Liver (tissue), 9 donors: ENCODE measurements around the gene EFCAB11. TPM values are rescaled to one million over a fixed set of nuclear protein-coding genes. Genes with fewer than 3 reads are reported as not detected.
A peak's percentile ranks its signal among the peaks of the same experiment; 100 is the strongest.

ENCODE experiments used
- DNase-seq: peaks from one replicate; pipeline ENCODE4 v3.0.0-alpha.2; 2017; ENCODE audit warnings: low spot score
- H3K27ac ChIP-seq, 2 donors: one replicate each; pipeline ENCODE4 v1.7.0; 2013; ENCODE audit warnings: inconsistent platforms in 2 of 2, low read length in 2 of 2, control low read depth in 1 of 2, low read depth in 1 of 2, mild to moderate bottlenecking in 1 of 2
- H3K27me3 ChIP-seq, 4 donors: one replicate each; pipeline versions ENCODE4 v1.6.1 to v1.7.0; 2013; ENCODE audit warnings: low read length in 3 of 4, inconsistent platforms in 1 of 4, mild to moderate bottlenecking in 1 of 4, moderate library complexity in 1 of 4; ENCODE audit not compliant: control insufficient read depth in 4 of 4, insufficient read depth in 4 of 4
- H3K36me3 ChIP-seq, 4 donors: one replicate each; pipeline versions ENCODE4 v1.6.1 to v1.7.0; 2013; ENCODE audit warnings: low read length in 3 of 4, mild to moderate bottlenecking in 3 of 4, low read depth in 1 of 4, moderate library complexity in 1 of 4; ENCODE audit not compliant: control insufficient read depth in 4 of 4, insufficient read depth in 3 of 4
- H3K4me1 ChIP-seq, 4 donors: one replicate each; pipeline versions ENCODE4 v1.6.1 to v1.7.0; 2013; ENCODE audit warnings: low read length in 3 of 4, mild to moderate bottlenecking in 3 of 4, moderate library complexity in 1 of 4; ENCODE audit not compliant: control insufficient read depth in 4 of 4, insufficient read depth in 4 of 4
- H3K4me3 ChIP-seq, 3 donors: one replicate each; pipeline versions ENCODE4 v1.6.1 to v1.7.0; 2013; ENCODE audit warnings: low read length in 3 of 3, control low read depth in 1 of 3, low read depth in 1 of 3, mild to moderate bottlenecking in 1 of 3
- H3K9ac ChIP-seq, 2 donors: one replicate each; pipeline ENCODE4 v1.7.0; 2013; ENCODE audit warnings: low read length in 2 of 2, mild to moderate bottlenecking in 2 of 2, moderate library complexity in 2 of 2, control low read depth in 1 of 2, low read depth in 1 of 2
- H3K9me3 ChIP-seq, 4 donors: one replicate each; pipeline versions ENCODE4 v1.6.1 to v1.7.0; 2013; ENCODE audit warnings: low read length in 3 of 4; ENCODE audit not compliant: control insufficient read depth in 4 of 4
- ATF3 ChIP-seq: IDR thresholded peaks from 2 replicates; pipeline ENCODE4 v1.6.1; 2016; ENCODE audit warnings: antibody characterized with exemption
- EGR1 ChIP-seq, 2 donors: IDR thresholded peaks; 2 replicates each; pipeline ENCODE4 v1.6.1; 2016 to 2018; ENCODE audit warnings: antibody characterized with exemption in 2 of 2, low read depth in 2 of 2
- FOXA1 ChIP-seq: IDR thresholded peaks from 2 replicates; pipeline ENCODE4 v1.6.1; 2016; ENCODE audit warnings: antibody characterized with exemption
- FOXA2 ChIP-seq: IDR thresholded peaks from 2 replicates; pipeline ENCODE4 v1.6.1; 2016; ENCODE audit warnings: antibody characterized with exemption
- GABPA ChIP-seq, 2 donors: IDR thresholded peaks in 1 of 2; conservative IDR thresholded peaks in 1 of 2; 2 replicates each; pipeline ENCODE4 v1.6.1; 2016; ENCODE audit warnings: antibody characterized with exemption in 2 of 2, mild to moderate bottlenecking in 1 of 2, moderate library complexity in 1 of 2
- HNF4A ChIP-seq, 2 donors: conservative IDR thresholded peaks; 2 replicates each; pipeline ENCODE4 v1.6.1; 2016; ENCODE audit warnings: antibody characterized with exemption in 2 of 2, mild to moderate bottlenecking in 2 of 2
- HNF4G ChIP-seq: IDR thresholded peaks from 2 replicates; pipeline ENCODE4 v1.6.1; 2016; ENCODE audit warnings: antibody characterized with exemption
- JUND ChIP-seq, 2 donors: IDR thresholded peaks; 2 replicates each; pipeline ENCODE4 v1.6.1; 2016; ENCODE audit warnings: antibody characterized with exemption in 2 of 2
- MAX ChIP-seq: IDR thresholded peaks from 2 replicates; pipeline ENCODE4 v1.6.1; 2016; ENCODE audit warnings: antibody characterized with exemption
- NR2F2 ChIP-seq: IDR thresholded peaks from 2 replicates; pipeline ENCODE4 v1.6.1; 2016; ENCODE audit warnings: antibody characterized with exemption
- RAD21 ChIP-seq, 2 donors: IDR thresholded peaks; 2 replicates each; pipeline ENCODE4 v1.6.1; 2016; ENCODE audit warnings: antibody characterized with exemption in 2 of 2, mild to moderate bottlenecking in 2 of 2
- RXRA ChIP-seq, 2 donors: IDR thresholded peaks; 2 replicates each; pipeline ENCODE4 v1.6.1; 2017 to 2018; ENCODE audit warnings: antibody characterized with exemption in 2 of 2, mild to moderate bottlenecking in 1 of 2
- SP1 ChIP-seq: IDR thresholded peaks from 2 replicates; pipeline ENCODE4 v1.6.1; 2018; ENCODE audit warnings: antibody characterized with exemption, mild to moderate bottlenecking
- TAF1 ChIP-seq: conservative IDR thresholded peaks from 2 replicates; pipeline ENCODE4 v1.6.1; 2016; ENCODE audit warnings: antibody characterized with exemption, mild to moderate bottlenecking
- YY1 ChIP-seq: IDR thresholded peaks from 2 replicates; pipeline ENCODE4 v1.6.1; 2016; ENCODE audit warnings: antibody characterized with exemption, mild to moderate bottlenecking
- WGBS: extraction: QIAGEN DNeasy Blood & Tissue Kit; methylation state at CpG from one replicate; pipeline ENCODE4 v1.1.7; 2013; 5-methylcytosine and 5-hydroxymethylcytosine counted together
- polyA plus RNA-seq, 2 donors: library from polyadenylated mRNA; stranded (reverse) in 1 of 2; unstranded in 1 of 2; fragments of 200-250 nt in 1 of 2; fragments of >200 nt in 1 of 2; fragmentation: Nextera tagmentation in 1 of 2; extraction: Ambion mirVana in 1 of 2; gene quantifications; one replicate each; pipeline versions ENCODE4 v1.2.1 to v1.2.3, GENCODE V29; 2013 to 2015
- total RNA-seq, 2 donors: library from RNA; depleted of rRNA; stranded (reverse); fragments of >200 nt; gene quantifications; one replicate each; pipeline ENCODE4 v1.2.3, GENCODE V29; 2014
- TF ChIP-seq, protein P1 (sequence below): IDR thresholded peaks from 2 replicates; pipeline ENCODE4 v1.6.1; 2016; ENCODE audit warnings: antibody characterized with exemption, mild to moderate bottlenecking
- TF ChIP-seq, protein P2 (sequence below): fragments of 150-350 bp; IDR thresholded peaks from 2 replicates; pipeline ENCODE4 v1.5.1; 2017; ENCODE audit warnings: improper control_type of control experiment, low read depth, low read length; ENCODE audit not compliant: missing input control
- TF ChIP-seq, protein P3 (sequence below): IDR thresholded peaks from 2 replicates; pipeline ENCODE4 v1.6.1; 2016; ENCODE audit warnings: antibody characterized with exemption
- donor health status: healthy.
- donor health status: healthy.
- donor health status: healthy.
- donor health status: healthy.
- donor health status: healthy.

EFCAB11 gene
- total and polyA plus RNA-seq, 4 donors = 2.1 to 4.7 (median 3.4) TPM

GRCh38 chr14:89910691-89911009 lies 43.9 kb downstream of the EFCAB11 start:
- TF ChIP-seq HNF4G (peak; percentile 27), JUND (IDR thresholded peaks at IDR 0.05) (no peak), ATF3 (no peak), MAX (no peak), SP1 (no peak)
- H3K27ac ChIP-seq = peak overlapping the region; percentile 49 to 74
- WGBS = 28% methylated on average over 5 of the region's 5 CpGs
- no peaks in the 10 kb centered on the region for H3K27me3 ChIP-seq
- peaks cover 0 to 22% (median 14%) of the 10 kb centered on the region in 4 donors for H3K4me1 ChIP-seq
- DNase-seq = no peak
- H3K36me3 ChIP-seq = no peaks in the 10 kb centered on the region
- no peaks in the 10 kb centered on the region for H3K9me3 ChIP-seq
- peak overlapping the region in 1 of 2 donors; percentile 67 for H3K9ac ChIP-seq
- peak overlapping the region in 1 of 3 donors; percentile 35 for H3K4me3 ChIP-seq

DNA sequence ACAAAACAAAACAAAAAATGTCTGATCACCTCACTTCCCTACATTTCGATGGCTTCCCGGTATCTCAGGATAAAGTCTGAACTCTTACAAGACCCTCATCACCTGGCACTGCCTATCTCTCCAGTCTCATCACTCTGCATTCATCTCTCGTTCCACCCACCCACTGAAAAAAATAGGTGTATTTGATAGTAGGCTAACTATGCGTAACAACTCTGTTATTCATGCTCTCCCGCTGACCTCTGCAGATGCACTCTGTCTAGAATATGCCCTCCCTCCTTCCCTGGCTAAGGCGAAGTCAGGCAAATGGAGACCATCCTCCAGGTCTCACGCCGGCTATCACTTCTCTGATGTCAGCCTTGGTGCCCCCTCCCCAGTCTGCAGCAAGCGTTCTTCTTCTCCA lies 44.9 kb downstream of the EFCAB11 start:
- no peak for DNase-seq
- no peak overlapping the region for H3K4me3 ChIP-seq
- TF ChIP-seq, protein P1, sequence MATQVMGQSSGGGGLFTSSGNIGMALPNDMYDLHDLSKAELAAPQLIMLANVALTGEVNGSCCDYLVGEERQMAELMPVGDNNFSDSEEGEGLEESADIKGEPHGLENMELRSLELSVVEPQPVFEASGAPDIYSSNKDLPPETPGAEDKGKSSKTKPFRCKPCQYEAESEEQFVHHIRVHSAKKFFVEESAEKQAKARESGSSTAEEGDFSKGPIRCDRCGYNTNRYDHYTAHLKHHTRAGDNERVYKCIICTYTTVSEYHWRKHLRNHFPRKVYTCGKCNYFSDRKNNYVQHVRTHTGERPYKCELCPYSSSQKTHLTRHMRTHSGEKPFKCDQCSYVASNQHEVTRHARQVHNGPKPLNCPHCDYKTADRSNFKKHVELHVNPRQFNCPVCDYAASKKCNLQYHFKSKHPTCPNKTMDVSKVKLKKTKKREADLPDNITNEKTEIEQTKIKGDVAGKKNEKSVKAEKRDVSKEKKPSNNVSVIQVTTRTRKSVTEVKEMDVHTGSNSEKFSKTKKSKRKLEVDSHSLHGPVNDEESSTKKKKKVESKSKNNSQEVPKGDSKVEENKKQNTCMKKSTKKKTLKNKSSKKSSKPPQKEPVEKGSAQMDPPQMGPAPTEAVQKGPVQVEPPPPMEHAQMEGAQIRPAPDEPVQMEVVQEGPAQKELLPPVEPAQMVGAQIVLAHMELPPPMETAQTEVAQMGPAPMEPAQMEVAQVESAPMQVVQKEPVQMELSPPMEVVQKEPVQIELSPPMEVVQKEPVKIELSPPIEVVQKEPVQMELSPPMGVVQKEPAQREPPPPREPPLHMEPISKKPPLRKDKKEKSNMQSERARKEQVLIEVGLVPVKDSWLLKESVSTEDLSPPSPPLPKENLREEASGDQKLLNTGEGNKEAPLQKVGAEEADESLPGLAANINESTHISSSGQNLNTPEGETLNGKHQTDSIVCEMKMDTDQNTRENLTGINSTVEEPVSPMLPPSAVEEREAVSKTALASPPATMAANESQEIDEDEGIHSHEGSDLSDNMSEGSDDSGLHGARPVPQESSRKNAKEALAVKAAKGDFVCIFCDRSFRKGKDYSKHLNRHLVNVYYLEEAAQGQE = no peak
- TF ChIP-seq YY1 (no peak), SP1 (no peak), RAD21 (IDR thresholded peaks at IDR 0.05) (no peak), NR2F2 (no peak), FOXA2 (no peak), JUND (IDR thresholded peaks at IDR 0.05) (no peak), EGR1 (IDR thresholded peaks at IDR 0.05; ENCODE audit: low read depth in 2 of 2) (no peak), ATF3 (no peak), GABPA (IDR thresholded peaks at IDR 0.05 in 1 of 2, conservative IDR thresholded peaks at IDR 0.05 in 1 of 2) (no peak), RXRA (IDR thresholded peaks at IDR 0.05) (no peak), TAF1 (no peak), HNF4G (no peak), HNF4A (conservative IDR thresholded peaks at IDR 0.05) (no peak), MAX (no peak), FOXA1 (no peak)
- TF ChIP-seq, protein P2, sequence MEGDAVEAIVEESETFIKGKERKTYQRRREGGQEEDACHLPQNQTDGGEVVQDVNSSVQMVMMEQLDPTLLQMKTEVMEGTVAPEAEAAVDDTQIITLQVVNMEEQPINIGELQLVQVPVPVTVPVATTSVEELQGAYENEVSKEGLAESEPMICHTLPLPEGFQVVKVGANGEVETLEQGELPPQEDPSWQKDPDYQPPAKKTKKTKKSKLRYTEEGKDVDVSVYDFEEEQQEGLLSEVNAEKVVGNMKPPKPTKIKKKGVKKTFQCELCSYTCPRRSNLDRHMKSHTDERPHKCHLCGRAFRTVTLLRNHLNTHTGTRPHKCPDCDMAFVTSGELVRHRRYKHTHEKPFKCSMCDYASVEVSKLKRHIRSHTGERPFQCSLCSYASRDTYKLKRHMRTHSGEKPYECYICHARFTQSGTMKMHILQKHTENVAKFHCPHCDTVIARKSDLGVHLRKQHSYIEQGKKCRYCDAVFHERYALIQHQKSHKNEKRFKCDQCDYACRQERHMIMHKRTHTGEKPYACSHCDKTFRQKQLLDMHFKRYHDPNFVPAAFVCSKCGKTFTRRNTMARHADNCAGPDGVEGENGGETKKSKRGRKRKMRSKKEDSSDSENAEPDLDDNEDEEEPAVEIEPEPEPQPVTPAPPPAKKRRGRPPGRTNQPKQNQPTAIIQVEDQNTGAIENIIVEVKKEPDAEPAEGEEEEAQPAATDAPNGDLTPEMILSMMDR = no peak
- TF ChIP-seq, protein P3, sequence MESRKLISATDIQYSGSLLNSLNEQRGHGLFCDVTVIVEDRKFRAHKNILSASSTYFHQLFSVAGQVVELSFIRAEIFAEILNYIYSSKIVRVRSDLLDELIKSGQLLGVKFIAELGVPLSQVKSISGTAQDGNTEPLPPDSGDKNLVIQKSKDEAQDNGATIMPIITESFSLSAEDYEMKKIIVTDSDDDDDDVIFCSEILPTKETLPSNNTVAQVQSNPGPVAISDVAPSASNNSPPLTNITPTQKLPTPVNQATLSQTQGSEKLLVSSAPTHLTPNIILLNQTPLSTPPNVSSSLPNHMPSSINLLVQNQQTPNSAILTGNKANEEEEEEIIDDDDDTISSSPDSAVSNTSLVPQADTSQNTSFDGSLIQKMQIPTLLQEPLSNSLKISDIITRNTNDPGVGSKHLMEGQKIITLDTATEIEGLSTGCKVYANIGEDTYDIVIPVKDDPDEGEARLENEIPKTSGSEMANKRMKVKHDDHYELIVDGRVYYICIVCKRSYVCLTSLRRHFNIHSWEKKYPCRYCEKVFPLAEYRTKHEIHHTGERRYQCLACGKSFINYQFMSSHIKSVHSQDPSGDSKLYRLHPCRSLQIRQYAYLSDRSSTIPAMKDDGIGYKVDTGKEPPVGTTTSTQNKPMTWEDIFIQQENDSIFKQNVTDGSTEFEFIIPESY = no peak
- H3K27me3 ChIP-seq = no peaks in the 10 kb centered on the region
- no peak overlapping the region for H3K27ac ChIP-seq
- no peaks in the 10 kb centered on the region for H3K9me3 ChIP-seq
- H3K9ac ChIP-seq = no peak overlapping the region
- 97% methylated on average over 9 of the region's 9 CpGs for WGBS
- no peaks in the 10 kb centered on the region for H3K36me3 ChIP-seq
- peaks cover 0 to 15% (median 11%) of the 10 kb centered on the region in 4 donors for H3K4me1 ChIP-seq
